Measurements from ENCODE around the gene CSF1R.

The CSF1R gene

GRCh38 chr5:150024346-150024984 is 61.9 kb downstream of the CSF1R start:
- DNase-seq (ENCODE audit: low read depth), result no peak

DNA sequence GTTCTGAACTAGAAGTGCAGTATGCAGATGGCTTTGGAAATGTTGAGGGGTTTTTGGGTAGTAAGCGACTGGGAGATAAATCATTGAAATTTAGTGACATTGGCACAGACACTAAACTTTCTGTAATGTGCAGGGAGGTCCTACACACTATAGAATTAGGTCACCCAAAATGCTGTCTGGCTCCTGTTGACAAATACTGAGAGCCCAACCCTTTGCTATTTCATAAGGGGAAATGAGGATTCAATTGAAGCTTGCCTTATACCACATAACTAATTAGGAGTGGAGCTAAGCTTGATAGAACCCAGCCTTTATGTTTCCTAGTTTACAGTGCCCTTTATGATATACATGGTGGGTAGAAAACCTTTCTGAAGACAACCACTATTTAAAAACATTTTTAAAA is 63.2 kb downstream of the CSF1R start:
- DNase-seq (ENCODE audit: low read depth), result no peak

DNA sequence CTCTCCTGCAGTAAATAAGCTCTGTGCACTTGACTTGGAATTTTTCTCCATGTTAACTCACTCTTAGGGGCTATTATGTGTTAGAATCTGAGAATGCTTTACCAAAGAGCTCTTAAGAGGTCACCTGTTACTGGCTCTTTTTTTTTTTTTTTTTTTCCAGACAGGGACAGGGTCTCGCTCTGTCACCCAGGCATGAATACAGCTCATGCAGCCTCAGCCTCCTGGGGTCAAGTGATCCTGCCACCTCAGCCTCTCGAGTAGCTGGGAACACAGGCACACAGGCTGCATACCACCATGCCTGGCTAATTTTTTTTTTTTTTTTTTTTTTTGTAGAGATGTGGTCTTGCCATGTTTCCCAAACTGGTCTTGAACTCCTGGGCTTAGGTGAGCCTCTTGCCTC is 63.7 kb downstream of the CSF1R start:
- DNase-seq (ENCODE audit: low read depth), result no peak

DNA sequence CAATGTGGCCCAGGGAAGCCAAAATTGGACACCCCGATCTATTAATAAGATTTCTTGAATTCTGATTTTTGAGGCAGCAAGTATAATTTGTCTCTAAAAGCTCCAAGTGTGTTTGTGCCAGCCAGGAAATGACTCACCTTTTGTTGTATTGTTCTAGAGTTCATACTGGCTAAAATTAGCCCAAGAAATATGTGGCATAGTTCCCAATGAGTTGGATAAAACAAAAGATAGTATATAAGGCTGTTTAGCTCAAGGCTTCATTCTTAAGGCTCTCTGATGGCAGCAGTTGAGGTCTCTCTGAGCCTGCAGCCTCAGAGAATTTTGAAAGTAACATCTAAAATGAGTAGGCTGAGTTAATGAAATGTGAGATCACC is 64.2 kb downstream of the CSF1R start:
- DNase-seq (ENCODE audit: low read depth), result no peak

DNA sequence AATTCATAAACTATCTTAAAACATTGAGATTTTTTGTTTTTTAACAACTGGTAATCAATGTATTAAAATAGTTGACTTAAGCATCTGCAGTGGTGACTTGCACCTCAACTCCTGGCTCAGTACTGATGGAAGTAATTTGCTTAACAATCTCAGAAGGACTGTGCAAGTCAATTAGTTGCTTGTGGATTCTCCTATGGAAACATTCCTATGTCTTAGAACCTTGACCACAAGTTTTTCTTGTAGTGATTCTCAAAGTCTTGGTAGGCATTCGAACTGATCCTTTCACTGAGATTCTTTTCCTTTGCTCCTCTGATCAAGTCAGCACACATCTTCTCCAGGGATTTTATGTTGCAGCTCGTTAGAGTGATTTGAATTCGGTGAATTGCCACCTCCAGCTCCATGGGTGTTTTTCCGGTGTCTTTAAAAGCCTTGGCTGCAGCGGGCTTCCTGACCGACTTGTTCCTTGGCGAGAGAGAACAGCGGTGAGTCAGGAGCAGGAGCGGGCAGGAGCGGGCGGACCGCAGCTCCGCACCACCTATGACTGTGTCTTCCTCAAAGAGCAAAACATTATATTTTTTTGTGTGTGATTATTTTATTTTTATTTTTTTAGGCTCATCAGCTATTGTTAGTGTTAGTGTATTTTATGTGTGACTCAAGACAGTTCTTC is 64.7 kb downstream of the CSF1R start:
- DNase-seq (ENCODE audit: low read depth), result no peak

GRCh38 chr5:150020249-150020648 is 66.1 kb downstream of the CSF1R start:
- no peak for DNase-seq (ENCODE audit: low read depth)

- no peak for DNase-seq (ENCODE audit: low read depth)
Measured at GRCh38 chr5:150017226-150018005, 68.9 kb downstream of the CSF1R start.

DNA sequence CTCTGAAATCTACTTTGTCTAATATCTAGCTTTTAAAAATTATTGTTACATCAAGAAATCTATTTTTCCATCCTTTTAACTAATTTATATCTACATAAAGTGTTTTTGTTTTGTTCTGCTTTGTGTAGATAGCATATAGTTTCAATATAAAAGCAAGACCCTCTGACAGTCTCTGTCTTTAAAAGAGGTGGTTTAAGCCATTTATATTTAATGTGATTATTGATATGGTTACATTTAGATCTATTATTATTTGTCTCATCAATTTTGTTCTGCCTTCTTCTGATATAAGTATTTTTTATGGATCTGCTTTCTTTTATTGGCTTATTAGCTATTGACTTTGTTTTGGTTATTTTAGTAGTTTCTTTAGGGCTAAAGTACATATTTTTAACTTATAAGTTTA is 69.8 kb downstream of the CSF1R start:
- DNase-seq (ENCODE audit: low read depth), result no peak

GRCh38 chr5:150015415-150015814 is 70.9 kb downstream of the CSF1R start:
- no peak for DNase-seq (ENCODE audit: low read depth)

- DNase-seq (ENCODE audit: low read depth), result no peak
Measured at GRCh38 chr5:150014456-150014855, 71.9 kb downstream of the CSF1R start.

DNA sequence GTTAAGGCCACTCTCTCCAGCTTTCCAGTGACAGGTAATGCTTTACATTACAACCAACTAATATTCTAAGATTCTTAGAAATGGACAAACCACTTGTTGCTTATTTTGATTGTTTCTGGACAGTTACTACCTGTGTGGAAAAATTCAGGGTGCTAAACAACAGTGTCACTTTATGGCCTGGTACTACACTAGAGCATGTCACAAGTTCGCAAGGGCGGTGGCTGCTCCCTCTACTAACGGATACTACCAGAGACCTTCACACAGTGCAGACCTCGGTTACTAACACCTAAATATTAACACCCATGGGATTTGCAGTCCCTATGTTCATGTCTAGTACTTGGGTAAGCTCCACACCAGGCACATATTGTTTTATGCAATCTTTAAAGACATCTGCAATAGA is 72.4 kb downstream of the CSF1R start:
- DNase-seq (ENCODE audit: low read depth), result no peak

DNA sequence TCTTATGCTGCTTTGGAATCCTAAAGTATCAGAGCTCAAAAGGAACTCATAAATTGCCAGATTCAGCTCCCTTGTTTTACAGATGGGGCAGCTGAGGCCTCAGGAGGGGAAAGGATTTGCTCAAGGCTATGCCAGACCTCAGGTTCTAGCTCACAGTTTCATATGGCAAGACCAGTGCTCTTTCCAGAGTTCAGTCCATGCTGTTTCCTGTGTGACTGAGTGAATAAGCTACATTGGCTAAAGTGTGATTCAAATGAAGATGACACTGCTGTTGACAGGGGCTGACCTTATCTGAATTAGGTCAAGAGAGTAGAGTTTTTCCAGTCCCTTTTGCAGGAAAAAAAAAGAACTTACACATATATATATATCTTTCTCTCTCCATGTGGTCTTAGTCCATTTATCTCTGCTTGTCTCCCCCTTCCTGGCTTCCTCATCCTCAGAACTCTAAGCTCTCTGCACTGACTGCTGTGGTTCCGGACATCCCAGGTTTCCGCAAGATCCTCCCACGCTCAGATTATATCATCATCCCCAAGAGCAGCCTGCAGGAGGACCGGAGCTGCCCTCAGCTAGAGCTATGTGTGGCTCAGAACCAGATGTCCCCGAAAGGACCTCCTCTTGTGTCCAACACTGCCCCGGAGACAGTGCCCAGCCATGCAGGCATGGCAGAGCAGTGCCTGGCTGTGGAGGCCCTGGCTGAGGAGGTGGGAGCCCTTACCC is 76.5 kb downstream of the CSF1R start:
- DNase-seq (ENCODE audit: low read depth), result no peak

GRCh38 chr5:150007050-150007449 is 79.3 kb downstream of the CSF1R start:
- DNase-seq (ENCODE audit: low read depth), result no peak

GRCh38 chr5:150006318-150006717 is 80.0 kb downstream of the CSF1R start:
- no peak for DNase-seq (ENCODE audit: low read depth)

Data from activated gamma-delta T cell treated with anti-CD3 and anti-CD28 coated beads, Interleukin-2, amount 50 U/mL, for 16 hours (primary cell).